ENCODE results near the gene FOXP1.

Gene FOXP1

GRCh38 chr3:71583566-71584393 lies at the start of gene FOXP1:
Gene FOXP1, minus strand, starts transcription at chr3:71583728. Its CDS starts 385,347 bp downstream, at chr3:71198381.
- FAIRE-seq, result no peak

GRCh38 chr3:71629711-71630110 lies 46.2 kb upstream of the FOXP1 start:
- no peak for FAIRE-seq

GRCh38 chr3:71629289-71629688 lies 45.8 kb upstream of the FOXP1 start:
- peak; percentile 90 for FAIRE-seq

- no peak for FAIRE-seq
Observed at GRCh38 chr3:71628522-71628921, 45.0 kb upstream of the FOXP1 start.

- FAIRE-seq, result no peak
Observed at GRCh38 chr3:71625676-71626075, 42.1 kb upstream of the FOXP1 start.

- FAIRE-seq, result no peak
Observed at GRCh38 chr3:71621825-71622537, 38.5 kb upstream of the FOXP1 start.

- no peak for FAIRE-seq
Observed at GRCh38 chr3:71618538-71618937, 35.0 kb upstream of the FOXP1 start.

GRCh38 chr3:71616571-71617021 lies 33.1 kb upstream of the FOXP1 start:
- no peak for FAIRE-seq

- no peak for FAIRE-seq
Observed at GRCh38 chr3:71614869-71615268, 31.3 kb upstream of the FOXP1 start.

- no peak for FAIRE-seq
Observed at GRCh38 chr3:71614426-71614825, 30.9 kb upstream of the FOXP1 start.

GRCh38 chr3:71611099-71611498 lies 27.6 kb upstream of the FOXP1 start:
- FAIRE-seq, result no peak

- no peak for FAIRE-seq
Observed at GRCh38 chr3:71607364-71607763, 23.8 kb upstream of the FOXP1 start.

GRCh38 chr3:71606582-71606981 lies 23.1 kb upstream of the FOXP1 start:
- FAIRE-seq, result no peak

GRCh38 chr3:71602256-71602655 lies 18.7 kb upstream of the FOXP1 start:
- no peak for FAIRE-seq

GRCh38 chr3:71601811-71602210 lies 18.3 kb upstream of the FOXP1 start:
- FAIRE-seq, result no peak

GRCh38 chr3:71600646-71601288 lies 17.2 kb upstream of the FOXP1 start:
- FAIRE-seq, result no peak

- FAIRE-seq, result peak; percentile 96
Observed at GRCh38 chr3:71599416-71599815, 15.9 kb upstream of the FOXP1 start.

GRCh38 chr3:71598292-71598691 lies 14.8 kb upstream of the FOXP1 start:
- no peak for FAIRE-seq

- no peak for FAIRE-seq
Observed at GRCh38 chr3:71597286-71597685, 13.8 kb upstream of the FOXP1 start.

- no peak for FAIRE-seq
Observed at GRCh38 chr3:71593106-71593505, 9.6 kb upstream of the FOXP1 start.

- no peak for FAIRE-seq
Observed at GRCh38 chr3:71591101-71591500, 7.6 kb upstream of the FOXP1 start.

- FAIRE-seq, result no peak
Observed at GRCh38 chr3:71589132-71589531, 5.6 kb upstream of the FOXP1 start.

- FAIRE-seq, result no peak
Observed at GRCh38 chr3:71587958-71588357, 4.4 kb upstream of the FOXP1 start.

GRCh38 chr3:71586810-71587242 lies 3.3 kb upstream of the FOXP1 start:
- FAIRE-seq, result no peak

All from endometrium (tissue), 2 donors.